Measurements from ENCODE around the gene TCF4. TPM values are rescaled to one million over a fixed set of nuclear protein-coding genes. Genes with fewer than 3 reads are reported as not detected.

Gene TCF4
- total RNA-seq, 5 donors from 2014 or later (not counting 1 experiment from before 2014, with no cell fraction given): 2.6 to 11.0 (median 6.6) TPM

DNA sequence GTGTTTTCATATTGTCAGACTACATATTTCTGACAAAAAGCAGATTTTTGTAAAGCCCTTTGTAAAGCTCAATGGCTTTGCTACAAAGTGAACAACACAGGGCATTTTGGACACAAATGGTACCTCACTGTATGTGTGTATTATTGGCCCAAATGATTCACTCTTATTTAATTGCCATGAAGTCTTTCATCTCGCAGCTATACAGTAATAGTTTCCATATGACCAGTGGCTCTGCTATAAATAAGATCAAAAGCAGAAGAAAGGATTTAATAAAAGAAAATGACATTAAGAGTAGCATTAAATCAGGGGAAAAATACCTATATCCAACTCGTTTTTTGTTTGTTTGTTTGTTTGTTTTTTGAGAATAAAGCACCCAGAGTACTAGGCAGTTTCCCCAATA lies 344.7 kb downstream of the TCF4 start:
- H3K36me3 Mint-ChIP-seq: no peaks in the 10 kb centered on the region
- no peak overlapping the region for H3K27ac ChIP-seq (ENCODE audit: low read length)
- no CpG with 5 or more reads among the region's 2 CpGs for WGBS (ENCODE audit: insufficient coverage)

DNA sequence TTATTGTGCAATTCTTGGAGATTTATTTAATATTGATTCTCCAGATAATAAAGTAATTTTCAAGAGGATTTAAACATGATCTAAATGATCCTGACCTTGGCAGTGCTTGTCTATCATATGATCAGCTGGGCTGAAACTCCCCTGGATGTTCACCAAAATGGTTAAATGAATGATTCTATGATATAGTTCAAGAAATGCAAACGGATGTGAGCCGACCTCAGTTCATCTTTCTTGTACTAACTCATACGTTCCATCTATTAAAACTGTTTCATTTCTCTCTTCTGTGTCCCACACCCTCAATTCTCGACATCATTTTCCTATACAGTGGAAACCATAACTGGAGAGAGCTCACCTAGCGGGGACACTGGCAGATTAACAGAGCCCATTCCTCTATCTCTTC lies 347.0 kb downstream of the TCF4 start:
- Histone ChIP-seq H3K27ac (ENCODE audit: low read length) (no peak overlapping the region), H3K36me3 (ENCODE audit: control insufficient read depth in 2 of 2, extremely low read depth in 1 of 2, insufficient read depth in 1 of 2, low read length in 1 of 2) (no peaks in the 10 kb centered on the region), H3K27me3 (replicated peaks in 1 of 2; ENCODE audit: control insufficient read depth in 2 of 2, extremely low read depth in 1 of 2, insufficient read depth in 2 of 2, low read length in 1 of 2) (no peaks in the 10 kb centered on the region), H3K4me3 (ENCODE audit: control insufficient read depth in 1 of 2, extremely low read depth in 1 of 2, low read length in 1 of 2) (no peak overlapping the region), H3K9me3 (no peaks in the 10 kb centered on the region), H3K4me1 (ENCODE audit: control insufficient read depth in 1 of 2, extremely low read depth in 1 of 2, insufficient read depth in 2 of 2, low read length in 2 of 2) (no peaks in the 10 kb centered on the region)
- no peaks in the 10 kb centered on the region for H3K9me3 Mint-ChIP-seq
- 56% methylated on average over 3 of the region's 5 CpGs for WGBS (ENCODE audit: insufficient coverage)
- H3K27ac Mint-ChIP-seq: no peak overlapping the region
- no peaks in the 10 kb centered on the region for H3K36me3 Mint-ChIP-seq
- no peaks in the 10 kb centered on the region for H3K27me3 Mint-ChIP-seq
- DNase-seq (no peak), ATAC-seq (replicated peaks in 1 of 4) (no peak)
- ChIA-PET POLR2A (no interaction called here), CTCF (no interaction called here)
- H3K4me1 Mint-ChIP-seq: no peaks in the 10 kb centered on the region
- H3K4me3 Mint-ChIP-seq: no peak overlapping the region

More for the DNA sequence above, 344.7 kb downstream of the TCF4 start:
- no peak for ATAC-seq (replicated peaks in 1 of 4)
- Histone ChIP-seq H3K36me3 (ENCODE audit: control insufficient read depth in 2 of 2, extremely low read depth in 1 of 2, insufficient read depth in 1 of 2, low read length in 1 of 2) (no peaks in the 10 kb centered on the region), H3K4me1 (ENCODE audit: control insufficient read depth in 1 of 2, extremely low read depth in 1 of 2, insufficient read depth in 2 of 2, low read length in 2 of 2) (no peaks in the 10 kb centered on the region), H3K9me3 (no peaks in the 10 kb centered on the region), H3K27me3 (replicated peaks in 1 of 2; ENCODE audit: control insufficient read depth in 2 of 2, extremely low read depth in 1 of 2, insufficient read depth in 2 of 2, low read length in 1 of 2) (no peaks in the 10 kb centered on the region), H3K4me3 (ENCODE audit: control insufficient read depth in 1 of 2, extremely low read depth in 1 of 2, low read length in 1 of 2) (no peak overlapping the region)
- no peak overlapping the region for H3K27ac Mint-ChIP-seq
- no peaks in the 10 kb centered on the region for H3K27me3 Mint-ChIP-seq
- no peaks in the 10 kb centered on the region for H3K4me1 Mint-ChIP-seq
- no peak overlapping the region for H3K4me3 Mint-ChIP-seq
- DNase-seq: no peak
- no peaks in the 10 kb centered on the region for H3K9me3 Mint-ChIP-seq
- ChIA-PET POLR2A (no interaction called here), CTCF (no interaction called here)

DNA sequence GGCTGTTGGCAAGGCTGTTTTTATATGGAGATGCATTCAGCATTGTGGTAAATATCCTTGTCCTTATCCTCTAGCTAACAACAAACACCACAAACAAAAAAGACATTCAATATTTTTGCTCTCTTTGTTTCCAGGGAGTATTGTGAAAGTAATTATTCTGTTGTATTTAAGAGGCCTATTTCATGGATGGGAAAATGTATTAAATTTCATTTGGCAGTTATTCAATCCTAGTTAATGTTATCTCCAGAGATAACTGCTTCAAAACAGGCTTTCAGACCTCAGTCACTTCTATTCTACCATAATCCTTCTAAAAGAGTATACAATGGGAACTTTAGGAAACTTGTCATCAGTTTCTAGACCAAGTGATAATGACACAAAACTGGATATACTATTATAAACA lies 348.3 kb downstream of the TCF4 start:
- Mint-ChIP-seq H3K27me3 (no peaks in the 10 kb centered on the region), H3K27ac (no peak overlapping the region), H3K4me3 (no peak overlapping the region), H3K4me1 (no peaks in the 10 kb centered on the region), H3K36me3 (no peaks in the 10 kb centered on the region), H3K9me3 (no peaks in the 10 kb centered on the region)
- ATAC-seq (replicated peaks in 1 of 4) (no peak), DNase-seq (no peak)
- no peak overlapping the region for H3K4me3 ChIP-seq (ENCODE audit: control insufficient read depth in 1 of 2, extremely low read depth in 1 of 2, low read length in 1 of 2)
- ChIA-PET POLR2A (no interaction called here), CTCF (no interaction called here)
- no peaks in the 10 kb centered on the region for H3K4me1 ChIP-seq (ENCODE audit: control insufficient read depth in 1 of 2, extremely low read depth in 1 of 2, insufficient read depth in 2 of 2, low read length in 2 of 2)
- no peaks in the 10 kb centered on the region for H3K27me3 ChIP-seq (replicated peaks in 1 of 2; ENCODE audit: control insufficient read depth in 2 of 2, extremely low read depth in 1 of 2, insufficient read depth in 2 of 2, low read length in 1 of 2)
- no peak overlapping the region for H3K27ac ChIP-seq (ENCODE audit: low read length)
- H3K9me3 ChIP-seq: no peaks in the 10 kb centered on the region
- no peaks in the 10 kb centered on the region for H3K36me3 ChIP-seq (ENCODE audit: control insufficient read depth in 2 of 2, extremely low read depth in 1 of 2, insufficient read depth in 1 of 2, low read length in 1 of 2)

DNA sequence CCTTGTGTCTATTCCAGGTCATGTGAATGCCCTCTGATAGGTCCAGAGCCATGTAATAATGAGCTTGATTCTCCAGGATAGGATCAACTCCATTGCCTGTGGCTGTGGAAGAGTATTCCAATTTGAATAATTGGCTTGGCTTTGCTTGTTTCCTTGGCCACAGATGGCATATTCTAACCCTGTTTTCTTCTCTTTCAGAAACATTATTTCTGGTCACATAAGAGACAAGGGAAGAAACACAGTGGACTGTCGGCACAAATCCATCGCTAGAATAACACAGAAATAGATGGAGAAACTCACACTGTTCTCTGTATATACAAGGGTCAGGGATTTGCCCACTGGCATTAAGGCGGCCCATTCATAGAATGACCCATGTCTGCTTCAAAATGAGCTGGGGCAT lies 350.3 kb downstream of the TCF4 start:
- Histone ChIP-seq H3K4me1 (ENCODE audit: control insufficient read depth in 1 of 2, extremely low read depth in 1 of 2, insufficient read depth in 2 of 2, low read length in 2 of 2) (no peaks in the 10 kb centered on the region), H3K9me3 (no peaks in the 10 kb centered on the region), H3K36me3 (ENCODE audit: control insufficient read depth in 2 of 2, extremely low read depth in 1 of 2, insufficient read depth in 1 of 2, low read length in 1 of 2) (no peaks in the 10 kb centered on the region), H3K27ac (ENCODE audit: low read length) (no peak overlapping the region), H3K27me3 (replicated peaks in 1 of 2; ENCODE audit: control insufficient read depth in 2 of 2, extremely low read depth in 1 of 2, insufficient read depth in 2 of 2, low read length in 1 of 2) (no peaks in the 10 kb centered on the region), H3K4me3 (ENCODE audit: control insufficient read depth in 1 of 2, extremely low read depth in 1 of 2, low read length in 1 of 2) (no peak overlapping the region)
- H3K27ac Mint-ChIP-seq: no peak overlapping the region
- no peaks in the 10 kb centered on the region for H3K4me1 Mint-ChIP-seq
- WGBS (ENCODE audit: insufficient coverage): no CpG with 5 or more reads among the region's 3 CpGs
- ATAC-seq (replicated peaks in 1 of 4): no peak
- no peak overlapping the region for H3K4me3 Mint-ChIP-seq
- H3K36me3 Mint-ChIP-seq: no peaks in the 10 kb centered on the region
- no peaks in the 10 kb centered on the region for H3K9me3 Mint-ChIP-seq
- ChIA-PET CTCF (no interaction called here), POLR2A (no interaction called here)
- no peaks in the 10 kb centered on the region for H3K27me3 Mint-ChIP-seq
- DNase-seq: no peak

DNA sequence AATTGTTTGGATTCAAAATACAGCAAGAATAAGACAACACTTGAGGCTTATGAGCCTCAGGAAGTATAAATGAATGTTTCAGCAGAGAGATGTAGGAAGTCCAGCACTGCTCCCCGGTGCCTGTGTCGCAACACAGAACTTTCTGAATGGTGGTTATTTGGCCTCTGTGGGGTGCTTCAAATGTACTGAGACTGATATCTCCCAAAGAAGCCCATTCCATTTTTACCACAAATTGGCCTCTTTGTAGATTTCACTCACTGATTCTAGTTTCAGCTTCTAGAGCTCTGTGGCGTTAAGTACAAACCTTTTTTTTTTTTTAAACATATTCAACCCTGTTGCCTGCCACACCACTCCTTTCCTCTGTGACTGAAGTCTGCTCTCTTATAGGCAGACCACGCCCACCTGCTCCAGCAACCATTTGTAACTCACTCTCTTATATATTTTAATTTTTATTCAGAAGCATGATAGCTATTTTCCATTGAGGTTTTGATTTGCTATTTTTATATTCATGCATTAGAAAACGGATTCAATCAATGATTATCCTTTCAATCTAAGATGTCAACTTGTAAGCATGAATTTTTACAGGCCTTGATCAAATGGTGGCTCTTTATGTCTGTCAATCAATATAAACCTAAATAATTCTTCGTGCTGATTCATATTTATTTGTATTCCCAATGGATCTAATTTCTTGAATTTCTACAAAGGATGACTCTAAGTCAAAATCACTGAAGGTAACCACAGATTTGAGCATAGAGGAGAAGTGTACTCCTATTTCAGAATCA lies 351.7 kb downstream of the TCF4 start:
- Histone ChIP-seq H3K27ac (ENCODE audit: low read length) (no peak overlapping the region), H3K36me3 (ENCODE audit: control insufficient read depth in 2 of 2, extremely low read depth in 1 of 2, insufficient read depth in 1 of 2, low read length in 1 of 2) (no peaks in the 10 kb centered on the region), H3K9me3 (no peaks in the 10 kb centered on the region), H3K4me1 (ENCODE audit: control insufficient read depth in 1 of 2, extremely low read depth in 1 of 2, insufficient read depth in 2 of 2, low read length in 2 of 2) (no peaks in the 10 kb centered on the region), H3K4me3 (ENCODE audit: control insufficient read depth in 1 of 2, extremely low read depth in 1 of 2, low read length in 1 of 2) (no peak overlapping the region), H3K27me3 (replicated peaks in 1 of 2; ENCODE audit: control insufficient read depth in 2 of 2, extremely low read depth in 1 of 2, insufficient read depth in 2 of 2, low read length in 1 of 2) (no peaks in the 10 kb centered on the region)
- Mint-ChIP-seq H3K4me1 (no peaks in the 10 kb centered on the region), H3K4me3 (no peak overlapping the region), H3K27ac (no peak overlapping the region), H3K27me3 (no peaks in the 10 kb centered on the region), H3K9me3 (no peaks in the 10 kb centered on the region), H3K36me3 (no peaks in the 10 kb centered on the region)
- ATAC-seq (replicated peaks in 1 of 4) (no peak), DNase-seq (no peak)
- POLR2A ChIA-PET: no interaction called here
- WGBS (ENCODE audit: insufficient coverage): 14% methylated on average over 1 of the region's 6 CpGs
- CTCF ChIA-PET: no interaction called here

DNA sequence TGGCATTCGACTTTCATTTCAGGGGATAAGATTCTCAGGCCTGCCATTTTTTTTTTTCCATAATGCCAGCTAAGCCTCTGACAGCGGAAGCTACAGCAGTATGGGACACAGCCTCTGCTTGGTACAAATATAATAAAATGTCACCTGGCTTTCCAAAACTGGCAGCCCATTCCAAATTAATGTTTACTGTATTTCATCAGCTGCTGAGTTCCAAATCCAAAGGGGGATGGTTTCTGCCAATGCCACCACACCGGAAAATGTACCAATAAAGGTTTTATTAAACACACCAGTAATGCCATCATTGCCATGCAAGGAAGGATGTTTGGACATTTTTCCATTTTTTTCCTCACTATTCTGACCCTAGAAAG lies 352.9 kb downstream of the TCF4 start:
- DNase-seq (no peak), ATAC-seq (replicated peaks in 1 of 4) (no peak)
- H3K4me3 ChIP-seq (ENCODE audit: control insufficient read depth in 1 of 2, extremely low read depth in 1 of 2, low read length in 1 of 2): no peak overlapping the region
- POLR2A ChIA-PET: no interaction called here
- H3K27ac ChIP-seq (ENCODE audit: low read length): no peak overlapping the region
- H3K27me3 Mint-ChIP-seq: no peaks in the 10 kb centered on the region
- H3K4me1 ChIP-seq (ENCODE audit: control insufficient read depth in 1 of 2, extremely low read depth in 1 of 2, insufficient read depth in 2 of 2, low read length in 2 of 2): no peaks in the 10 kb centered on the region
- no peaks in the 10 kb centered on the region for H3K36me3 ChIP-seq (ENCODE audit: control insufficient read depth in 2 of 2, extremely low read depth in 1 of 2, insufficient read depth in 1 of 2, low read length in 1 of 2)
- no peaks in the 10 kb centered on the region for H3K36me3 Mint-ChIP-seq
- no peak overlapping the region for H3K27ac Mint-ChIP-seq
- H3K9me3 ChIP-seq: no peaks in the 10 kb centered on the region
- H3K9me3 Mint-ChIP-seq: no peaks in the 10 kb centered on the region
- no peaks in the 10 kb centered on the region for H3K4me1 Mint-ChIP-seq
- no CpG with 5 or more reads among the region's 3 CpGs for WGBS (ENCODE audit: insufficient coverage)
- CTCF ChIA-PET: interaction anchor here (0.5 to 1.4 kb wide), 6 partner anchors 11 to 1342 kb away, joined by 3 to 7 read pairs (median 3); no protein-coding TSS in a partner anchor
- no peaks in the 10 kb centered on the region for H3K27me3 ChIP-seq (replicated peaks in 1 of 2; ENCODE audit: control insufficient read depth in 2 of 2, extremely low read depth in 1 of 2, insufficient read depth in 2 of 2, low read length in 1 of 2)
- H3K4me3 Mint-ChIP-seq: no peak overlapping the region

Data from T-cell (primary cell).